GM23338 (cell line): ENCODE results near the gene NABP1. TPM values are rescaled to one million over a fixed set of nuclear protein-coding genes. Genes with fewer than 3 reads are reported as not detected.

Experiments
- ATAC-seq: fragments of 200-7000 bp; cut with Tn5 transposase; 3 replicates; pipeline ENCODE4 v1.9.1; 2020
- DNase-seq: peaks from one replicate; pipeline ENCODE4 v3.0.0-alpha.2; 2015; ENCODE audit warnings: low spot score
- H2AFZ ChIP-seq: fragments of 200-600 bp; sonication (generic); 2 replicates; pipeline ENCODE4 v1.8.0; 2016; ENCODE audit warnings: antibody characterized with exemption, mild to moderate bottlenecking, moderate library complexity
- H3F3A ChIP-seq: fragments of 200-600 bp; sonication (generic); replicated peaks from 2 replicates; pipeline ENCODE4 v1.8.0; 2017; ENCODE audit warnings: antibody characterized with exemption, mixed run types, low read depth
- H3K27ac ChIP-seq: fragments of 200-600 bp; sonication (generic); 2 replicates; pipeline ENCODE4 v1.6.1; 2016; ENCODE audit warnings: low read depth
- H3K27me3 ChIP-seq: fragments of 200-600 bp; sonication (generic); 2 replicates; pipeline ENCODE4 v1.8.0; 2016; ENCODE audit warnings: mild to moderate bottlenecking, mixed run types, moderate library complexity; ENCODE audit not compliant: insufficient read depth
- H3K36me3 ChIP-seq: fragments of 200-600 bp; sonication (generic); 2 replicates; pipeline ENCODE4 v1.8.0; 2016; ENCODE audit warnings: mild to moderate bottlenecking; ENCODE audit not compliant: insufficient read depth
- H3K4me1 ChIP-seq: fragments of 200-600 bp; sonication (generic); 2 replicates; pipeline ENCODE4 v1.8.0; 2016; ENCODE audit warnings: mild to moderate bottlenecking, moderate library complexity; ENCODE audit not compliant: insufficient read depth
- H3K4me2 ChIP-seq: fragments of 200-600 bp; sonication (generic); 2 replicates; pipeline ENCODE4 v1.7.1; 2017; ENCODE audit warnings: mixed run types
- H3K4me3 ChIP-seq: fragments of 200-600 bp; sonication (generic); 2 replicates; pipeline ENCODE4 v1.6.1; 2016; ENCODE audit warnings: mixed run types
- H3K79me2 ChIP-seq: fragments of 200-600 bp; sonication (generic); replicated peaks from 2 replicates; pipeline ENCODE4 v1.8.0; 2017; ENCODE audit warnings: mild to moderate bottlenecking; ENCODE audit not compliant: insufficient read depth
- H3K9me2 ChIP-seq: fragments of 200-600 bp; sonication (generic); 2 replicates; pipeline ENCODE4 v1.8.0; 2017; ENCODE audit not compliant: insufficient read depth
- H4K20me1 ChIP-seq: fragments of 200-600 bp; sonication (generic); replicated peaks from 2 replicates; pipeline ENCODE4 v1.8.0; 2017; ENCODE audit warnings: mild to moderate bottlenecking; ENCODE audit not compliant: insufficient read depth
- H3K27ac Mint-ChIP-seq: 2 replicates; pipeline ENCODE4 v1.8.0; 2020; ENCODE audit warnings: inconsistent platforms, mild to moderate bottlenecking, moderate library complexity, mixed read lengths
- H3K27me3 Mint-ChIP-seq: 3 replicates; pipeline ENCODE4 v1.8.0; 2022; ENCODE audit warnings: low read depth, mild to moderate bottlenecking, moderate library complexity, mixed read lengths, inconsistent platforms; ENCODE audit not compliant: insufficient read depth, poor library complexity
- H3K36me3 Mint-ChIP-seq: 3 replicates; pipeline ENCODE4 v1.8.0; 2021; ENCODE audit warnings: low read depth, mild to moderate bottlenecking, inconsistent platforms, moderate library complexity, mixed read lengths
- H3K4me1 Mint-ChIP-seq: 3 replicates; pipeline ENCODE4 v1.8.0; 2020; ENCODE audit warnings: mild to moderate bottlenecking, inconsistent platforms, mixed read lengths
- H3K4me3 Mint-ChIP-seq: 3 replicates; pipeline ENCODE4 v1.8.0; 2021; ENCODE audit warnings: moderate library complexity, mild to moderate bottlenecking, inconsistent platforms, mixed read lengths
- H3K9me3 Mint-ChIP-seq: 3 replicates; pipeline ENCODE4 v1.8.0; 2020; ENCODE audit warnings: moderate library complexity, mild to moderate bottlenecking, inconsistent platforms, mixed read lengths
- EZH2phosphoT487 ChIP-seq: fragments of 200-600 bp; sonication (generic); IDR thresholded peaks from one replicate; pipeline ENCODE4 v1.8.1; 2018; ENCODE audit warnings: antibody characterized with exemption; ENCODE audit not compliant: unreplicated experiment
- POLR2AphosphoS5 ChIP-seq: IDR thresholded peaks from 2 replicates; pipeline ENCODE4 v1.6.1; 2016; ENCODE audit warnings: antibody characterized with exemption, low read depth
- REST ChIP-seq: IDR thresholded peaks from one replicate; pipeline ENCODE4 v1.6.1; 2018; ENCODE audit warnings: antibody characterized with exemption; ENCODE audit not compliant: unreplicated experiment
- polyA plus RNA-seq: library from polyadenylated mRNA; unstranded; fragments of >200 nt; fragmentation: Nextera tagmentation; extraction: Ambion mirVana; gene quantifications from 2 replicates; pipeline ENCODE4 v1.2.1, GENCODE V29; 2016
- total RNA-seq: library from RNA; depleted of rRNA; stranded (reverse); fragments of >200 nt; shearing (Covaris generic); gene quantifications from 2 replicates; pipeline ENCODE4 v1.2.3, GENCODE V29; 2014
- TF ChIP-seq, protein P1 (sequence below): fragments of 250-450 bp; sonication (Bioruptor Pico); IDR thresholded peaks from 2 replicates; pipeline ENCODE4 v1.5.0; 2020; ENCODE audit warnings: mild to moderate bottlenecking, moderate library complexity
- TF ChIP-seq, protein P2 (sequence below), 2 experiments: fragments of 200-600 bp in 1 of 2; sonication (generic) in 1 of 2; conservative IDR thresholded peaks; 2 replicates each; pipeline versions ENCODE4 v1.5.1 to v1.6.1; 2016 to 2017; ENCODE audit warnings: antibody characterized with exemption in 2 of 2, low read depth in 2 of 2, mild to moderate bottlenecking in 2 of 2, moderate library complexity in 1 of 2

The NABP1 gene
- total and polyA plus RNA-seq, 2 experiments from 2014 or later = 5.2 to 5.6 TPM

DNA sequence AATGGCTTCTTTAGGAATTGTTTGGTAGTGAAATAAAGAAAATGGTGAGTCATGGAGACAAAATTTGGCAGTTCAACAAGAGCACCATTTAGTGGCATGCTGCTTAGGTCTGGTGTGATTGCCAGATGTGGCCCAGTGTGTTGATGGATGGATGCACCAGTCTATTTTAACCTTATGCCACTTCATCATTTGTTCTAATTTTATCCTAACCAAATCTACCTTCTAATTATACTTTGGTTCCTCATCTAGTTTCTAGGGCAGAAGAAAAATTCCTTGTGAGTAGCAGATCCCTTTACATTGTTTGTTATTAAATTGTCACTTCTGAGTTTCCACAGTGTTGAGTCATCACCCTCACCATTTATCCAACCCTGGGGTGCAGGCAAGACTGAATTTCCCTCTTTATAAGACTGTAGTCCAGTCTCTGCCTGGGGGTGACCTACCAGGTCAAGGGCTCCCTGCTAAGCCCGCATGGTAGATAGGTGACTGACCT is 32.5 kb downstream of the NABP1 start (continued):
- TF ChIP-seq, protein P1, sequence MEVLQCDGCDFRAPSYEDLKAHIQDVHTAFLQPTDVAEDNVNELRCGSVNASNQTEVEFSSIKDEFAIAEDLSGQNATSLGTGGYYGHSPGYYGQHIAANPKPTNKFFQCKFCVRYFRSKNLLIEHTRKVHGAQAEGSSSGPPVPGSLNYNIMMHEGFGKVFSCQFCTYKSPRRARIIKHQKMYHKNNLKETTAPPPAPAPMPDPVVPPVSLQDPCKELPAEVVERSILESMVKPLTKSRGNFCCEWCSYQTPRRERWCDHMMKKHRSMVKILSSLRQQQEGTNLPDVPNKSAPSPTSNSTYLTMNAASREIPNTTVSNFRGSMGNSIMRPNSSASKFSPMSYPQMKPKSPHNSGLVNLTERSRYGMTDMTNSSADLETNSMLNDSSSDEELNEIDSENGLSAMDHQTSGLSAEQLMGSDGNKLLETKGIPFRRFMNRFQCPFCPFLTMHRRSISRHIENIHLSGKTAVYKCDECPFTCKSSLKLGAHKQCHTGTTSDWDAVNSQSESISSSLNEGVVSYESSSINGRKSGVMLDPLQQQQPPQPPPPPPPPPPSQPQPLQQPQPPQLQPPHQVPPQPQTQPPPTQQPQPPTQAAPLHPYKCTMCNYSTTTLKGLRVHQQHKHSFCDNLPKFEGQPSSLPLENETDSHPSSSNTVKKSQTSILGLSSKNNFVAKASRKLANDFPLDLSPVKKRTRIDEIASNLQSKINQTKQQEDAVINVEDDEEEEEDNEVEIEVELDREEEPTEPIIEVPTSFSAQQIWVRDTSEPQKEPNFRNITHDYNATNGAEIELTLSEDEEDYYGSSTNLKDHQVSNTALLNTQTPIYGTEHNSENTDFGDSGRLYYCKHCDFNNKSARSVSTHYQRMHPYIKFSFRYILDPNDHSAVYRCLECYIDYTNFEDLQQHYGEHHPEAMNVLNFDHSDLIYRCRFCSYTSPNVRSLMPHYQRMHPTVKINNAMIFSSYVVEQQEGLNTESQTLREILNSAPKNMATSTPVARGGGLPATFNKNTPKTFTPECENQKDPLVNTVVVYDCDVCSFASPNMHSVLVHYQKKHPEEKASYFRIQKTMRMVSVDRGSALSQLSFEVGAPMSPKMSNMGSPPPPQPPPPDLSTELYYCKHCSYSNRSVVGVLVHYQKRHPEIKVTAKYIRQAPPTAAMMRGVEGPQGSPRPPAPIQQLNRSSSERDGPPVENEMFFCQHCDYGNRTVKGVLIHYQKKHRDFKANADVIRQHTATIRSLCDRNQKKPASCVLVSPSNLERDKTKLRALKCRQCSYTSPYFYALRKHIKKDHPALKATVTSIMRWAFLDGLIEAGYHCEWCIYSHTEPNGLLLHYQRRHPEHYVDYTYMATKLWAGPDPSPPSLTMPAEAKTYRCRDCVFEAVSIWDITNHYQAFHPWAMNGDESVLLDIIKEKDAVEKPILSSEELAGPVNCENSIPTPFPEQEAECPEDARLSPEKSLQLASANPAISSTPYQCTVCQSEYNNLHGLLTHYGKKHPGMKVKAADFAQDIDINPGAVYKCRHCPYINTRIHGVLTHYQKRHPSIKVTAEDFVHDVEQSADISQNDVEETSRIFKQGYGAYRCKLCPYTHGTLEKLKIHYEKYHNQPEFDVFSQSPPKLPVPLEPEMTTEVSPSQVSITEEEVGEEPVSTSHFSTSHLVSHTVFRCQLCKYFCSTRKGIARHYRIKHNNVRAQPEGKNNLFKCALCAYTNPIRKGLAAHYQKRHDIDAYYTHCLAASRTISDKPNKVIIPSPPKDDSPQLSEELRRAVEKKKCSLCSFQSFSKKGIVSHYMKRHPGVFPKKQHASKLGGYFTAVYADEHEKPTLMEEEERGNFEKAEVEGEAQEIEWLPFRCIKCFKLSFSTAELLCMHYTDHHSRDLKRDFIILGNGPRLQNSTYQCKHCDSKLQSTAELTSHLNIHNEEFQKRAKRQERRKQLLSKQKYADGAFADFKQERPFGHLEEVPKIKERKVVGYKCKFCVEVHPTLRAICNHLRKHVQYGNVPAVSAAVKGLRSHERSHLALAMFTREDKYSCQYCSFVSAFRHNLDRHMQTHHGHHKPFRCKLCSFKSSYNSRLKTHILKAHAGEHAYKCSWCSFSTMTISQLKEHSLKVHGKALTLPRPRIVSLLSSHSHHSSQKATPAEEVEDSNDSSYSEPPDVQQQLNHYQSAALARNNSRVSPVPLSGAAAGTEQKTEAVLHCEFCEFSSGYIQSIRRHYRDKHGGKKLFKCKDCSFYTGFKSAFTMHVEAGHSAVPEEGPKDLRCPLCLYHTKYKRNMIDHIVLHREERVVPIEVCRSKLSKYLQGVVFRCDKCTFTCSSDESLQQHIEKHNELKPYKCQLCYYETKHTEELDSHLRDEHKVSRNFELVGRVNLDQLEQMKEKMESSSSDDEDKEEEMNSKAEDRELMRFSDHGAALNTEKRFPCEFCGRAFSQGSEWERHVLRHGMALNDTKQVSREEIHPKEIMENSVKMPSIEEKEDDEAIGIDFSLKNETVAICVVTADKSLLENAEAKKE = no peak

- H3K4me3 ChIP-seq = no peak overlapping the region
- H4K20me1 ChIP-seq = no peaks in the 10 kb centered on the region
- H3K79me2 ChIP-seq = no peaks in the 10 kb centered on the region
- DNase-seq (no peak), ATAC-seq (no peak)
- H3K27ac ChIP-seq = no peak overlapping the region
- H2AFZ ChIP-seq = no peak overlapping the region
- peaks cover 3% of the 10 kb centered on the region for H3K4me1 Mint-ChIP-seq
- no peak overlapping the region for H3K4me3 Mint-ChIP-seq
- no peaks in the 10 kb centered on the region; the same call in 1 of the 2 replicates for H3K9me2 ChIP-seq
- H3K36me3 ChIP-seq = no peaks in the 10 kb centered on the region
- H3K4me2 ChIP-seq = no peak overlapping the region
- H3F3A ChIP-seq = no peaks in the 10 kb centered on the region
- no peaks in the 10 kb centered on the region for H3K36me3 Mint-ChIP-seq
- H3K27me3 ChIP-seq = no peaks in the 10 kb centered on the region
- no peaks in the 10 kb centered on the region for H3K9me3 Mint-ChIP-seq
- H3K27ac Mint-ChIP-seq = no peak overlapping the region
- TF ChIP-seq POLR2AphosphoS5 (no peak), EZH2phosphoT487 (no peak)
- peaks cover 5% of the 10 kb centered on the region; the same call in 1 of the 2 replicates for H3K4me1 ChIP-seq
- H3K27me3 Mint-ChIP-seq = peaks cover 1% of the 10 kb centered on the region
Measured at GRCh38 chr2:191711621-191712020, 33.7 kb downstream of the NABP1 start.

GRCh38 chr2:191713837-191714236 is 35.9 kb downstream of the NABP1 start:
- H3K79me2 ChIP-seq = no peaks in the 10 kb centered on the region
- H3K27me3 ChIP-seq = no peaks in the 10 kb centered on the region
- Mint-ChIP-seq H3K36me3 (no peaks in the 10 kb centered on the region), H3K9me3 (no peaks in the 10 kb centered on the region), H3K27ac (no peak overlapping the region), H3K4me3 (no peak overlapping the region), H3K27me3 (peaks cover 1% of the 10 kb centered on the region), H3K4me1 (peaks cover 2% of the 10 kb centered on the region)
- H3K4me1 ChIP-seq = no peaks in the 10 kb centered on the region
- H3K9me2 ChIP-seq = no peaks in the 10 kb centered on the region; the same call in 1 of the 2 replicates
- H2AFZ ChIP-seq = no peak overlapping the region
- H3K4me2 ChIP-seq = no peak overlapping the region
- no peaks in the 10 kb centered on the region for H4K20me1 ChIP-seq
- H3F3A ChIP-seq = no peaks in the 10 kb centered on the region
- DNase-seq (peak; percentile 41), ATAC-seq (peak; percentile 68)
- no peak overlapping the region for H3K4me3 ChIP-seq
- H3K36me3 ChIP-seq = no peaks in the 10 kb centered on the region
- no peak for TF ChIP-seq REST
- TF ChIP-seq, protein P2, sequence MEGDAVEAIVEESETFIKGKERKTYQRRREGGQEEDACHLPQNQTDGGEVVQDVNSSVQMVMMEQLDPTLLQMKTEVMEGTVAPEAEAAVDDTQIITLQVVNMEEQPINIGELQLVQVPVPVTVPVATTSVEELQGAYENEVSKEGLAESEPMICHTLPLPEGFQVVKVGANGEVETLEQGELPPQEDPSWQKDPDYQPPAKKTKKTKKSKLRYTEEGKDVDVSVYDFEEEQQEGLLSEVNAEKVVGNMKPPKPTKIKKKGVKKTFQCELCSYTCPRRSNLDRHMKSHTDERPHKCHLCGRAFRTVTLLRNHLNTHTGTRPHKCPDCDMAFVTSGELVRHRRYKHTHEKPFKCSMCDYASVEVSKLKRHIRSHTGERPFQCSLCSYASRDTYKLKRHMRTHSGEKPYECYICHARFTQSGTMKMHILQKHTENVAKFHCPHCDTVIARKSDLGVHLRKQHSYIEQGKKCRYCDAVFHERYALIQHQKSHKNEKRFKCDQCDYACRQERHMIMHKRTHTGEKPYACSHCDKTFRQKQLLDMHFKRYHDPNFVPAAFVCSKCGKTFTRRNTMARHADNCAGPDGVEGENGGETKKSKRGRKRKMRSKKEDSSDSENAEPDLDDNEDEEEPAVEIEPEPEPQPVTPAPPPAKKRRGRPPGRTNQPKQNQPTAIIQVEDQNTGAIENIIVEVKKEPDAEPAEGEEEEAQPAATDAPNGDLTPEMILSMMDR (conservative IDR thresholded peaks at IDR 0.05; ENCODE audit: low read depth in 2 of 2) = peak; percentile 47 to 71
- no peak overlapping the region for H3K27ac ChIP-seq
